GM19468 (cell line): ENCODE data around the gene TMPRSS11D.

Experiments
- ATAC-seq: cut with Tn5 transposase; IDR thresholded peaks from one replicate; pipeline ENCODE4 v1.9.1; 2021; ENCODE audit warnings: mild to moderate bottlenecking, moderate library complexity, moderate number of reproducible peaks; ENCODE audit not compliant: unreplicated experiment; ENCODE audit errors: extremely low read depth

TMPRSS11D gene, protein sequence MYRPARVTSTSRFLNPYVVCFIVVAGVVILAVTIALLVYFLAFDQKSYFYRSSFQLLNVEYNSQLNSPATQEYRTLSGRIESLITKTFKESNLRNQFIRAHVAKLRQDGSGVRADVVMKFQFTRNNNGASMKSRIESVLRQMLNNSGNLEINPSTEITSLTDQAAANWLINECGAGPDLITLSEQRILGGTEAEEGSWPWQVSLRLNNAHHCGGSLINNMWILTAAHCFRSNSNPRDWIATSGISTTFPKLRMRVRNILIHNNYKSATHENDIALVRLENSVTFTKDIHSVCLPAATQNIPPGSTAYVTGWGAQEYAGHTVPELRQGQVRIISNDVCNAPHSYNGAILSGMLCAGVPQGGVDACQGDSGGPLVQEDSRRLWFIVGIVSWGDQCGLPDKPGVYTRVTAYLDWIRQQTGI

GRCh38 chr4:67883902-67884301, at the start of gene TMPRSS11D:
TSS of gene TMPRSS11D (minus strand) at chr4:67884002. CDS start at chr4:67883933, 69 bp downstream.
- ATAC-seq = no peak

GRCh38 chr4:67933038-67933437, 49.2 kb upstream of the TMPRSS11D start:
- no peak for ATAC-seq

DNA sequence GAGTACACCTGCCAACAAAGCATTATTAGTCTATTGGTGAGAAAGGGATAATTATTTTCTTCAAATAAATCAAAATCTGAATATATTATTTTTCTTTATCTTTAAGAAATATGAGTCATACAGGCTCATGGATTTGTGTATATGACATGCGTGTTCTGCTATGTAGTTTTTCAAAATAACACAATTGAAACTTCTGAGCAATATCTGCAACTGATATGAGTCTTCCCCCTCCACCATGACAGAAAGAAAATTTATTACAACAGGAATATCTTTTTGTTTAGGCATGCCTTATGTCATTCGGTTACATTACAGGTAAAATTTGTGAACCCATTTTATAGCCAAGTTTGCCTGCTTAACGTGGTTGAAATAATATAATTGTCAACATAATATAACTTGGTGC, 47.5 kb upstream of the TMPRSS11D start:
- no peak for ATAC-seq

GRCh38 chr4:67929426-67929825, 45.6 kb upstream of the TMPRSS11D start:
- ATAC-seq = no peak

- ATAC-seq = no peak
Measured at GRCh38 chr4:67928546-67928945, 44.7 kb upstream of the TMPRSS11D start.

DNA sequence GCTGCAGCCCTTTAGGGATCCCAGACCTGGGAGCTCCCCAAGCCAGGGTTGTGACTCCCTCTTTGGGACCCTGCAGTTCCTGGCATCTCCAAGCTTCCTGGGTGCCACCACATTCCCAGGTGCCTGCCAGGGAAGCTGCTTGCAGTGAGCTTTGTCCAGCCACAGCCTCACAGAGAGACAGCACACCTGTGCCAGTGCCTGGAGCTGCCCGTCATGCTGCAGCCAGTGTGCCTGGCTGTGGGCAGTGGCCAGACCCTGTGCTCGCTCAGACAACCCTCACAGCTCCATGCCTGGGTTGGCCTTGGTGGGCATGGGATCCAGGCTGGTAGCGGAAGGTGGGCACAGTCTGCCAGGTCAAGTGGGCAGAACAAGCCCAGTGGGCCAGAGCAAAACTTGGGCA, 43.4 kb upstream of the TMPRSS11D start:
- no peak for ATAC-seq

GRCh38 chr4:67926485-67926884, 42.7 kb upstream of the TMPRSS11D start:
- ATAC-seq = no peak

DNA sequence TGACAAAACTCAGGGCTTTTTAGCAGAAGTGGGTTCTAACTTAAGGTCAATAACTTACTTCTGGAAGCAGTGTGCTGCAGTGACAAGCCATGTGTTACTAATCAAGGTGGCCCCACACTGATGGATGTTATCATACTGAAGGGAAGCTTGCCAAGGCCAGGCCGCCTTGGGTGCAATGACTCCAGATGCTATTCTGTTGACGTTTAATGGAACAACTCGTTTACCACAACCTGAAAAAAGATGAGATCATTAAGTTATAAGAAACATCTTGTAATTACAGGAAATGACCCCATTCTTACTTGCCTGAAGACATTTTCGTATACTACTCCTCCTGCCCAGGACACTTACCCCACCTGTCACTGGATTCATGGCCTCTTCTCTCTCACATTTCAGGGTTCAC, 38.9 kb upstream of the TMPRSS11D start:
- ATAC-seq = no peak

DNA sequence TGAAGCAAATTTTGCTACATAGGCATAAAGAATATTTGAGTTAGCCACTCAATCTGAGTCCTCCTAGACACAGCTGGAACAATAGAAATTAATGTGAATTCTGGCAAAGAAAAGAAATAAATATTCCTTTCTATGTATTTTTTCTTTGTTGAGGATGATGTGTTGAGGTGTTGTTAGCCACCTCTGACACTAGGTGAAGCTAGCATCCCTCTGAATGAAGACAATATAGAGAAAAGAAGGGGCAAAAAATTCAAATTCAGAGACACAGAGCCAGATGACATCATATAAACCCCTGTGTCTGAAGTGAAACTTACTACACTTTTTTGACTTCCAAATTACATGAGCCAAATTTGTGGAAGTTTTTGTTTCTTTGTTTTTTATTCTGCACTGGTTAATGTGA, 34.6 kb upstream of the TMPRSS11D start:
- no peak for ATAC-seq

DNA sequence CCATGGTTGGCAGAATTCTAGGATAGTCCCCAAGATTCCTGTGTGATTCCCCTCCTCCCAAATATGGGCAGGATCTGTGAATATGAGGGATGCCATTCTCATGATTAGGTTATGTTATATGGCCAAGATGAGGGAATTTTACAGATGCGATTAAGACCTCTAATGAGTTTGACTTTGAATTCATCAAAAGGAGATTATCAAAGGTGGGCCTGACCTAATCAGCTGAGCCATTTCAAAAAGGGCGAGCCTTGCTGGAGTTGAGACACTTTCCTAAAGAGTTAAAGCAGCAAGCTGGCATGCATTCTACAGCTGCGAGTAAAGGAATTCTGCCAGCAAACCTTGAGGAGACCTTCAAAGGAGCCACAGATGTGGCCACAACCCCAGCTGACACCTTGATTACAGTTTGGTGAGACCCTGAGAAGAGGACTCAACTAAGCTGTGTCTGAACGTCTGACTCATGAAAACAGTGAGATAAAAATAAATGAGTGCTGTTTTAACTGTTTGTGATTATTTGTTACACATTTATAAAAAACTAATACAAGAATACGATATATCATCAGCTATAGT, 31.7 kb upstream of the TMPRSS11D start:
- no peak for ATAC-seq

GRCh38 chr4:67912080-67912479, 28.3 kb upstream of the TMPRSS11D start:
- no peak for ATAC-seq

DNA sequence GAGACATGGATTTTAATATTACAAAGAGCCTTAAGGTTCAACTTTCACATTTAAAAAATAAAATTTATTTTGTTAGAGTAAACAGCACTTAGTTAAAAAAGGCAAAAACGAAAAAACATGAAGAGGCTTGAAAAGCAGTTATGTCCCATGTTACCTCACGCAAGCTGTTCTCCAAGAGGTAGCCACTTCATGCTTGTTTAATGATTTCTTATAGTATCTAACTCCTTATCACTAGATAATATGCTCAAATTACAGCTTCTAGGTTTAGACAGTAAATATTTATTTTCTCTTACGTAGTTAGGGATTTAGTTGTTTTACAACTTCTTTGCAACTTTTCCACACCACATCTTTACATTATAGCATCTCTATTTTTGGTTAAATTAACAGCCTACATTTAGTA, 27.8 kb upstream of the TMPRSS11D start:
- no peak for ATAC-seq

- no peak for ATAC-seq
Measured at GRCh38 chr4:67911141-67911540, 27.3 kb upstream of the TMPRSS11D start.

DNA sequence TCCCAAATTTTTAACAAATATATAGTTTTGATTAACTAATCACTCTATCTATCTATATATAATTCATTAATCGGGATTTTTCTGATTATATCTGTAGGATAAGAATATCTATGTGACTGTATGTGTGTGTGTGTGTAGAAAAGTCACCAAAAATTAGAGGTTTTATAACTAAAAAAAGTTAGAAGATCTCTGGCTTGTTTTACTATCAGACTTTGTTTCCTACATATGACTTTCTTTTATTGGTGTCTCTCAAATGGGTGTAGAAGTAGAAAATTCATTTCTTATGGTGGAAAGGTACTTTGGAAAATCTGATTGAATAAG, 26.7 kb upstream of the TMPRSS11D start:
- no peak for ATAC-seq

- no peak for ATAC-seq
Measured at GRCh38 chr4:67909905-67910584, 26.2 kb upstream of the TMPRSS11D start.

GRCh38 chr4:67907650-67908049, 23.8 kb upstream of the TMPRSS11D start:
- ATAC-seq = no peak

- ATAC-seq = no peak
Measured at GRCh38 chr4:67899096-67899495, 15.3 kb upstream of the TMPRSS11D start.

DNA sequence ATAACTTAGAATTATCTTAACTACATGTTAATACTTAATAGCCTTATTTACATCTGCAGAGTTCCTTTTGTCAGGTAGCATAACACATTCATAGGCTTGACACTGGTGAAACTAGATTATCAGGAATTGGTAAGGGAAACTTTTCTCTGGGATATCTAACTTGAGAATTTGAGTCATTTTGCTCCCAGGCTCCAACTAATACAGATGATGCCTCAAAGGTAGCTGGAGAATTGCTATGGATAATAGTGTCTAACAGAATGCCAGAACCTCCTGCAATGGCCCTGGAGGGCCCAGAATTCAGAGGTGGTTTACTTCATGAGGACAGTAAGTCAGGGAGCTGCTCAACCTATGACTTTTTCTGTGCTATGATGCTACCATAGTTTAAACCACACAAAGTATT, 13.9 kb upstream of the TMPRSS11D start:
- ATAC-seq = no peak

GRCh38 chr4:67896421-67897065, 12.7 kb upstream of the TMPRSS11D start:
- no peak for ATAC-seq

- ATAC-seq = no peak
Measured at GRCh38 chr4:67894659-67895058, 10.9 kb upstream of the TMPRSS11D start.

DNA sequence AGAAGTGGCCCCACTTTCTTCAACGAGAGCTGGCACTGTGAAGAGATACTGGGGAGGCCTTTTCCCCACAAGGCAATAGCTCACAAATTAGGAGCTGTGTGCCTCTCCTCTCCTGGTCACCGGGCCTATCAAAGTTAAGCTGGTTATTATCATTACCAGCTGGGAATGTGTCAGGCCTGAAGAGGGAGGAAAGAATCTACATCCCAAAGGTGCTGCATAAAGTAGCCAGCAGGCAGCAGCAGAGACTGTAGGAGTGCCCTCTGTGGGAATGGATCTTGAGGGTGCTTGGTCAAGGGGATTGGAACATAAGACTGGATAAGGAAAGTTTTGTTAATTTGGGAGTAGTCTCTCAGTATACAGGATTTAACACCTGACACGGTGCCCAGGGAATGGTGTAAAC, 9.1 kb upstream of the TMPRSS11D start:
- no peak for ATAC-seq
